ENCODE measurements around the gene C20orf173.
A peak's percentile ranks its signal among the peaks of the same experiment; 100 is the strongest.

The C20orf173 gene

GRCh38 chr20:35568645-35569044 is 39.2 kb upstream of the C20orf173 start:
- no peak for TF ChIP-seq SUZ12 (IDR thresholded peaks at IDR 0.05; ENCODE audit: extremely low read depth, insufficient read depth, insufficient read length)
- no peak for TF ChIP-seq ZNF274 (IDR thresholded peaks at IDR 0.05; ENCODE audit: low read depth, low read length)
- TF ChIP-seq YY1 (IDR thresholded peaks at IDR 0.05; ENCODE audit: insufficient read depth, insufficient read length) = no peak
- no peak overlapping the region for H3K9ac ChIP-seq (ENCODE audit: insufficient read length, low read depth)
- H3K4me1 ChIP-seq (ENCODE audit: insufficient read depth, insufficient read length) = no peaks in the 10 kb centered on the region
- H3K4me3 ChIP-seq (ENCODE audit: insufficient read length, low read depth) = no peak overlapping the region
- peak; percentile 36 for DNase-seq (ENCODE audit: low read depth, low spot score)
- no peaks in the 10 kb centered on the region for H3K9me3 ChIP-seq (ENCODE audit: insufficient read depth, low read length)
- H3K27me3 ChIP-seq (ENCODE audit: insufficient read depth, insufficient read length) = no peaks in the 10 kb centered on the region
- no peaks in the 10 kb centered on the region for H3K36me3 ChIP-seq (ENCODE audit: insufficient read depth, insufficient read length, low read length)

GRCh38 chr20:35564905-35565304 is 35.5 kb upstream of the C20orf173 start:
- peaks cover 7% of the 10 kb centered on the region for H3K36me3 ChIP-seq (ENCODE audit: insufficient read depth, insufficient read length, low read length)
- H3K9me3 ChIP-seq (ENCODE audit: insufficient read depth, low read length) = no peaks in the 10 kb centered on the region
- no peak overlapping the region for H3K4me3 ChIP-seq (ENCODE audit: insufficient read length, low read depth)
- no peaks in the 10 kb centered on the region for H3K27me3 ChIP-seq (ENCODE audit: insufficient read depth, insufficient read length)
- DNase-seq (ENCODE audit: low read depth, low spot score) = no peak
- H3K4me1 ChIP-seq (ENCODE audit: insufficient read depth, insufficient read length) = peaks cover 10% of the 10 kb centered on the region
- TF ChIP-seq SUZ12 (IDR thresholded peaks at IDR 0.05; ENCODE audit: extremely low read depth, insufficient read depth, insufficient read length) (no peak), ZNF274 (IDR thresholded peaks at IDR 0.05; ENCODE audit: low read depth, low read length) (no peak), YY1 (IDR thresholded peaks at IDR 0.05; ENCODE audit: insufficient read depth, insufficient read length) (no peak)
- no peak overlapping the region for H3K9ac ChIP-seq (ENCODE audit: insufficient read length, low read depth)

GRCh38 chr20:35563834-35564233 is 34.4 kb upstream of the C20orf173 start:
- Histone ChIP-seq H3K36me3 (ENCODE audit: insufficient read depth, insufficient read length, low read length) (peaks cover 17% of the 10 kb centered on the region), H3K4me3 (ENCODE audit: insufficient read length, low read depth) (no peak overlapping the region), H3K27me3 (ENCODE audit: insufficient read depth, insufficient read length) (no peaks in the 10 kb centered on the region), H3K9ac (ENCODE audit: insufficient read length, low read depth) (no peak overlapping the region), H3K4me1 (ENCODE audit: insufficient read depth, insufficient read length) (peaks cover 14% of the 10 kb centered on the region), H3K9me3 (ENCODE audit: insufficient read depth, low read length) (no peaks in the 10 kb centered on the region)
- TF ChIP-seq YY1 (IDR thresholded peaks at IDR 0.05; ENCODE audit: insufficient read depth, insufficient read length) (no peak), SUZ12 (IDR thresholded peaks at IDR 0.05; ENCODE audit: extremely low read depth, insufficient read depth, insufficient read length) (no peak), ZNF274 (IDR thresholded peaks at IDR 0.05; ENCODE audit: low read depth, low read length) (no peak)
- DNase-seq (ENCODE audit: low read depth, low spot score) = no peak

- Histone ChIP-seq H3K4me3 (ENCODE audit: insufficient read length, low read depth) (no peak overlapping the region), H3K36me3 (ENCODE audit: insufficient read depth, insufficient read length, low read length) (peaks cover 29% of the 10 kb centered on the region), H3K4me1 (ENCODE audit: insufficient read depth, insufficient read length) (peaks cover 14% of the 10 kb centered on the region), H3K27me3 (ENCODE audit: insufficient read depth, insufficient read length) (no peaks in the 10 kb centered on the region), H3K9ac (ENCODE audit: insufficient read length, low read depth) (no peak overlapping the region), H3K9me3 (ENCODE audit: insufficient read depth, low read length) (no peaks in the 10 kb centered on the region)
- no peak for TF ChIP-seq ZNF274 (IDR thresholded peaks at IDR 0.05; ENCODE audit: low read depth, low read length)
- no peak for TF ChIP-seq YY1 (IDR thresholded peaks at IDR 0.05; ENCODE audit: insufficient read depth, insufficient read length)
- TF ChIP-seq SUZ12 (IDR thresholded peaks at IDR 0.05; ENCODE audit: extremely low read depth, insufficient read depth, insufficient read length) = no peak
- no peak for DNase-seq (ENCODE audit: low read depth, low spot score)
Observed at GRCh38 chr20:35562541-35563110, 33.2 kb upstream of the C20orf173 start.

GRCh38 chr20:35561671-35562070 is 32.2 kb upstream of the C20orf173 start:
- Histone ChIP-seq H3K9ac (ENCODE audit: insufficient read length, low read depth) (peak overlapping the region; percentile 23), H3K27me3 (ENCODE audit: insufficient read depth, insufficient read length) (no peaks in the 10 kb centered on the region), H3K4me1 (ENCODE audit: insufficient read depth, insufficient read length) (peaks cover 14% of the 10 kb centered on the region), H3K9me3 (ENCODE audit: insufficient read depth, low read length) (no peaks in the 10 kb centered on the region), H3K4me3 (ENCODE audit: insufficient read length, low read depth) (no peak overlapping the region), H3K36me3 (ENCODE audit: insufficient read depth, insufficient read length, low read length) (peaks cover 38% of the 10 kb centered on the region)
- DNase-seq (ENCODE audit: low read depth, low spot score) = no peak
- TF ChIP-seq YY1 (IDR thresholded peaks at IDR 0.05; ENCODE audit: insufficient read depth, insufficient read length) (no peak), ZNF274 (IDR thresholded peaks at IDR 0.05; ENCODE audit: low read depth, low read length) (no peak), SUZ12 (IDR thresholded peaks at IDR 0.05; ENCODE audit: extremely low read depth, insufficient read depth, insufficient read length) (no peak)

GRCh38 chr20:35561268-35561667 is 31.8 kb upstream of the C20orf173 start:
- DNase-seq (ENCODE audit: low read depth, low spot score) = peak; percentile 40
- peaks cover 42% of the 10 kb centered on the region for H3K36me3 ChIP-seq (ENCODE audit: insufficient read depth, insufficient read length, low read length)
- peaks cover 14% of the 10 kb centered on the region for H3K4me1 ChIP-seq (ENCODE audit: insufficient read depth, insufficient read length)
- no peaks in the 10 kb centered on the region for H3K27me3 ChIP-seq (ENCODE audit: insufficient read depth, insufficient read length)
- no peak for TF ChIP-seq SUZ12 (IDR thresholded peaks at IDR 0.05; ENCODE audit: extremely low read depth, insufficient read depth, insufficient read length)
- TF ChIP-seq ZNF274 (IDR thresholded peaks at IDR 0.05; ENCODE audit: low read depth, low read length) = no peak
- TF ChIP-seq YY1 (IDR thresholded peaks at IDR 0.05; ENCODE audit: insufficient read depth, insufficient read length) = no peak
- H3K9ac ChIP-seq (ENCODE audit: insufficient read length, low read depth) = peak overlapping the region; percentile 23
- no peak overlapping the region for H3K4me3 ChIP-seq (ENCODE audit: insufficient read length, low read depth)
- no peaks in the 10 kb centered on the region for H3K9me3 ChIP-seq (ENCODE audit: insufficient read depth, low read length)

GRCh38 chr20:35560541-35560940 is 31.1 kb upstream of the C20orf173 start:
- Histone ChIP-seq H3K9me3 (ENCODE audit: insufficient read depth, low read length) (no peaks in the 10 kb centered on the region), H3K4me3 (ENCODE audit: insufficient read length, low read depth) (no peak overlapping the region), H3K4me1 (ENCODE audit: insufficient read depth, insufficient read length) (peaks cover 14% of the 10 kb centered on the region), H3K27me3 (ENCODE audit: insufficient read depth, insufficient read length) (no peaks in the 10 kb centered on the region), H3K36me3 (ENCODE audit: insufficient read depth, insufficient read length, low read length) (peaks cover 50% of the 10 kb centered on the region), H3K9ac (ENCODE audit: insufficient read length, low read depth) (no peak overlapping the region)
- DNase-seq (ENCODE audit: low read depth, low spot score) = no peak
- TF ChIP-seq SUZ12 (IDR thresholded peaks at IDR 0.05; ENCODE audit: extremely low read depth, insufficient read depth, insufficient read length) (no peak), ZNF274 (IDR thresholded peaks at IDR 0.05; ENCODE audit: low read depth, low read length) (no peak), YY1 (IDR thresholded peaks at IDR 0.05; ENCODE audit: insufficient read depth, insufficient read length) (no peak)

Measured in NT2/D1 (cell line).